ES-I3 (cell line): ENCODE results near the gene PDHB.

Source experiments
- H3K36me3 ChIP-seq: 2 replicates; pipeline ENCODE4 v1.6.1; 2013; ENCODE audit warnings: mild to moderate bottlenecking, low read length, control low read depth, moderate library complexity; ENCODE audit not compliant: insufficient read depth
- H3K4me1 ChIP-seq: 2 replicates; pipeline ENCODE4 v1.6.1; 2013; ENCODE audit warnings: mild to moderate bottlenecking, control low read depth, low read length; ENCODE audit not compliant: insufficient read depth
- H3K9ac ChIP-seq: 2 replicates; pipeline ENCODE4 v1.6.1; 2013; ENCODE audit warnings: low read depth, mild to moderate bottlenecking, low read length, moderate library complexity
- H3K9me3 ChIP-seq: 2 replicates; pipeline ENCODE4 v1.6.1; 2013; ENCODE audit warnings: mild to moderate bottlenecking, low read length, moderate library complexity; ENCODE audit not compliant: control insufficient read depth, insufficient read depth

The PDHB gene

DNA sequence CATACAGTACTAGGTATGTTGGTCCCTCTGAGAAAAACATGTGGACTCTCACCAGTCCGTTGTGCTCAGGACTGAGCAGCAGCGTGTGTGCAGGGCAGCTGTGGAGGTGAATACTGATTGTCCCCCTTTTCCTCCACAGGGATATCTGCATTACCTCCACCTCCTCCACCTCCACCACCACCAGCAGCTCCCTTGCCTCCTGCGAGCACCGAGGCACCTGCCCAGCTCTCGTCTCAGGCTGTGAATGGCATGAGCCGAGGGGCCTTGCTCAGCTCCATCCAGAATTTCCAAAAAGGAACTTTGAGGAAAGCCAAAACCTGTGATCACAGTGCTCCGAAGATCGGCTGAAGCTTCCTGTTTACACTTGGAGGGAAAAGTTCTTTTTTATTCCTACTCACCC is 9.0 kb downstream of the PDHB start:
- Histone ChIP-seq H3K9ac (no peak overlapping the region), H3K9me3 (no peaks in the 10 kb centered on the region), H3K4me1 (no peaks in the 10 kb centered on the region), H3K36me3 (peaks cover 19% of the 10 kb centered on the region)

- Histone ChIP-seq H3K36me3 (peaks cover 7% of the 10 kb centered on the region; the same call in 1 of the 2 replicates), H3K9ac (no peak overlapping the region), H3K9me3 (no peaks in the 10 kb centered on the region), H3K4me1 (no peaks in the 10 kb centered on the region)
Measured at GRCh38 chr3:58422756-58423325, 10.8 kb downstream of the PDHB start.

- Histone ChIP-seq H3K4me1 (peaks cover 5% of the 10 kb centered on the region), H3K9ac (no peak overlapping the region), H3K9me3 (no peaks in the 10 kb centered on the region), H3K36me3 (peaks cover 2% of the 10 kb centered on the region; the same call in 1 of the 2 replicates)
Measured at GRCh38 chr3:58421004-58421403, 12.6 kb downstream of the PDHB start.

DNA sequence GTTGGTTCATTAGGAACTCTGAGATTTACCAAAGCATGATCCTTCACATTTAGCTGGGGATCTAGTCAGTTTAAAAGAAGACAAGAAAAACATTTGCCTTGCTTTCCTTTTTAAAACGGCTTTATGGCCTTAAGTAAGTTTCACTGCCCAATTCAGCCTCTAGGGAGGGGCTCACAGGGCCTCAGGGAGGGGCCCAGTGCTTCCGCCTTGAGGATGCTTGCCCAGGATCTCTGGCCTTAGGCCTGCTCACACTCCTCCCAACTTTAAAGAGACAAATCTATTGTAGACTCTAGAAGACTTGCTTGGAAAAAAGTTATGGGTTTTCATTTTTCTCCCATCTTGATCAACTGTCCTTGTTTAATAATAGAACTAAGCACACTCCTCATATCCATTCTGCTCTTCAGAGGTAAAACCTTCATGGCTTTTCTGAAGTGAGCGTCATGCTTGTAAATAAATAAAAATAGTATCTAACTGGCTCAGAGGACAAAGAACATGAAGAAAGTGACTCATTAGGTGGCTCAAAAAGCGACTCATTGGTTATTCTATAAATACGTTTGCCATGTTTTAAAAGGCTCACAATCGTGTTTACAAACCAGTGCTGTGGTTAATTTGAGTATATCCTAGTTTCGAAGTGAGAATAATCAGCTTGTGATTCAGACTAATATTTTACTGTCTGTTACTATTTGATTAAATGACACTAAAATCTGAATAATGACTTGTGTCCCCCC is 13.7 kb downstream of the PDHB start:
- Histone ChIP-seq H3K4me1 (peaks cover 7% of the 10 kb centered on the region), H3K36me3 (0 out of 2 replicates have a peak, but pooled peaks cover 2% of the 10 kb centered on the region), H3K9me3 (no peaks in the 10 kb centered on the region), H3K9ac (no peak overlapping the region)

- Histone ChIP-seq H3K9me3 (no peaks in the 10 kb centered on the region), H3K9ac (no peak overlapping the region), H3K36me3 (no peaks in the 10 kb centered on the region), H3K4me1 (peaks cover 7% of the 10 kb centered on the region)
Measured at GRCh38 chr3:58418227-58418626, 15.4 kb downstream of the PDHB start.

GRCh38 chr3:58417075-58417474 is 16.6 kb downstream of the PDHB start:
- H3K4me1 ChIP-seq, result peaks cover 7% of the 10 kb centered on the region
- no peak overlapping the region for H3K9ac ChIP-seq

GRCh38 chr3:58416191-58416590 is 17.4 kb downstream of the PDHB start:
- Histone ChIP-seq H3K36me3 (no peaks in the 10 kb centered on the region), H3K9ac (no peak overlapping the region), H3K9me3 (no peaks in the 10 kb centered on the region), H3K4me1 (peaks cover 7% of the 10 kb centered on the region)

More at GRCh38 chr3:58417075-58417474, 16.6 kb downstream of the PDHB start:
- H3K9me3 ChIP-seq, result no peaks in the 10 kb centered on the region
- no peaks in the 10 kb centered on the region for H3K36me3 ChIP-seq

- Histone ChIP-seq H3K36me3 (0 out of 2 replicates have a peak, but pooled peaks cover 3% of the 10 kb centered on the region), H3K4me1 (peaks cover 7% of the 10 kb centered on the region), H3K9ac (no peak overlapping the region), H3K9me3 (no peaks in the 10 kb centered on the region)
Measured at GRCh38 chr3:58414538-58415197, 19.0 kb downstream of the PDHB start.

DNA sequence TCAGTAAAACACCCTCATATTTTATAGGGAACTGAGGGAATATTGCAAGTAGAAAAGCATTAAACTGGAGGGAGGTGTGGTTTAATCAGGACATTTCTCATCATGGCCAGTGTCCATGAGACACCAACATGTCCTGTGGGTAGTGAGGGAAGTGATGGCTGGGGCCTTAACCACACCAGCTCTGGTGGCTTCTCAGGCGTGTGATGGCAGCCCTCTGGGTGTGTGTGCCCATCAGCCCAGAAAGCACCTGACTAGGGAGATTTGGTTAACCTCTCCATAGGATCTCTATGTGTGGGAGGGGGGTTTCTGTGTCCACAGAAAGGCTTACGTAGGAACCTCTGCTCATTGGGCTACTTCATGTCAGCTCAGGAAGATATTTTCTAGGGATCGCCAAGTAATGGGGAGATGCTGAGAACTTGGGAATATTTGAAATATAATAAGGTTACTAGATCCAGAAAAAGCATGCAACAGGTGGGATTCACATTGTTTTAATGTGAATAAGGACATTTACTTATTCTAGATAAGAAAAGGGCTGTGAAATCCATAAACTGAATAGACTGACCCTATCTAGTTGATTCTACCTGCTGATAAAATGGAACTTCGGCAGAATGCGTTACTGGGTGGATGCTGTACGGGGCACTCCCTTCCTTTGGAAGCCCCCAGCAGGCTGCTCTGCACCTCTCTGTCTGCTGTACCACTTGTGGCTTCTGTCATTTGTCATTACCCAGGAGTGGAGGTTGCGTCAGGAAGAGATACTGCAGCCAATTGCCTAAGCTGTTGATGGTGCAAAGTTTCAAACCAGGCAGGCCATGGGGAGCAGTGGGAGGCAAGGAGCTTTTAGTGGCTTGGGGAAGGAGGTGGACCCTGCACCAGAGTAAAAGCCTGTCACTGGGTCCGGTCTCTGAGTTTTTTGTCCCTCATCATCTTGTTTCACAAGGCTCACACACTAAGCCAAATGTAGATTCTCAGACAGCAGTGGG is 21.5 kb downstream of the PDHB start:
- H3K9ac ChIP-seq, result no peak overlapping the region
- 0 out of 2 replicates have a peak, but pooled peaks cover 3% of the 10 kb centered on the region for H3K36me3 ChIP-seq
- no peaks in the 10 kb centered on the region for H3K9me3 ChIP-seq
- peaks cover 7% of the 10 kb centered on the region for H3K4me1 ChIP-seq

DNA sequence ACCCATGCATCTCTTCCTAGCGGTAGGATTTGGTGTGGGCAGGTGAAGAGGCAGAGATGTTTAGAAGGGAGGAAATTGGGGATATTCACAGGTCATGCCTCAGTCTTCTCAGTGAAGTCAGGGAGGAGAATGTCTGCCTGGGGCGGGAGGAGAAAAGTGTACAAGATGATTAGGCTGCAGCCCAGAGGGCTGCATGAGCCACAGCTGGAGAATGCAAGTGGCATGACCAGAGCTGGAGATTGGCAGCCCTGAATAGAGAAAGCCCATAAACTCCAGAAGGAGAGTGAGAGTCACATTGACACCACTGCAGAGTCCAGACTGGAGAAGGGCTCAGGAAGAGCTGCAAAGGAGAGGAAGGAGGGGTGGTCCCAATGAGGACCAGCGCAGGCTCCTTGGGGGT is 22.6 kb downstream of the PDHB start:
- 0 out of 2 replicates have a peak, but pooled peaks cover 3% of the 10 kb centered on the region for H3K36me3 ChIP-seq
- H3K4me1 ChIP-seq, result peaks cover 2% of the 10 kb centered on the region
- H3K9ac ChIP-seq, result no peak overlapping the region
- H3K9me3 ChIP-seq, result no peaks in the 10 kb centered on the region

- Histone ChIP-seq H3K9me3 (no peaks in the 10 kb centered on the region), H3K4me1 (no peaks in the 10 kb centered on the region), H3K9ac (no peak overlapping the region), H3K36me3 (0 out of 2 replicates have a peak, but pooled peaks cover 3% of the 10 kb centered on the region)
Measured at GRCh38 chr3:58409663-58410062, 24.0 kb downstream of the PDHB start.

GRCh38 chr3:58408906-58409305 is 24.7 kb downstream of the PDHB start:
- H3K9ac ChIP-seq, result no peak overlapping the region
- H3K36me3 ChIP-seq, result 0 out of 2 replicates have a peak, but pooled peaks cover 3% of the 10 kb centered on the region

DNA sequence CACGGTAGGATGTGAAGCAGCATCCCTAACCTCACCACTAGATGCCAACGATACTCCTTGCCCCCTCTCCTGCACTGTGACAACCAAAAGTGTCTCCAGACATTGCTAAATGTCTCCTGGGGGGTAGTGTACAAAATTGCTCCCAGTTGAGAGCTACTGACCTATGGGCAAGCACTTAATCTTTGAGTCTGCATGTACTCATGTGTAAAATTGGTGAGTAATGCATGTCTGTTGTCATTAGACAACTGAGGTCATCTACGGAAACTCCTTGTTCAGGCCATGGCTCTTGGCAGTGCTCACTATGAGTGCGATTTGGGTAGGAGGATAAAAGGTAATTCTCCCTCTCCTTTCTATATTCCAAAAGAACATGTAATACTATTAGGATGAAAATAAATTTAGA is 29.2 kb downstream of the PDHB start:
- no peaks in the 10 kb centered on the region for H3K9me3 ChIP-seq
- H3K9ac ChIP-seq, result no peak overlapping the region
- H3K36me3 ChIP-seq, result no peaks in the 10 kb centered on the region
- peaks cover 4% of the 10 kb centered on the region for H3K4me1 ChIP-seq

More at GRCh38 chr3:58408906-58409305, 24.7 kb downstream of the PDHB start:
- no peaks in the 10 kb centered on the region for H3K4me1 ChIP-seq
- no peaks in the 10 kb centered on the region for H3K9me3 ChIP-seq
